ENCODE results near the gene IDI1.

GRCh38 chr10:1057106-1057657 lies 8.3 kb upstream of the IDI1 start:
- no peak for TF ChIP-seq EZH2 (IDR thresholded peaks at IDR 0.05; ENCODE audit: insufficient read depth, poor library complexity, severe bottlenecking)
- no peak for TF ChIP-seq EZH2phosphoT487 (IDR thresholded peaks at IDR 0.05; ENCODE audit: insufficient read depth, low read depth)
